Left hindlimb (tissue), 1 donor: ENCODE data around the gene BTBD9.
A peak's percentile ranks its signal among the peaks of the same experiment; 100 is the strongest.

ENCODE experiments used
- DNase-seq: peaks from one replicate; pipeline ENCODE4 v3.0.0-alpha.2; 2018

The BTBD9 gene

GRCh38 chr6:38503960-38504682 lies 135.6 kb downstream of the BTBD9 start:
- no peak for DNase-seq

- peak; percentile 40 for DNase-seq
Measured at GRCh38 chr6:38503032-38503773, 136.5 kb downstream of the BTBD9 start.

GRCh38 chr6:38502423-38502822 lies 137.3 kb downstream of the BTBD9 start:
- no peak for DNase-seq

GRCh38 chr6:38501931-38502330 lies 137.8 kb downstream of the BTBD9 start:
- no peak for DNase-seq

- no peak for DNase-seq
Measured at GRCh38 chr6:38499529-38500096, 140.1 kb downstream of the BTBD9 start.

GRCh38 chr6:38498805-38499445 lies 140.8 kb downstream of the BTBD9 start:
- DNase-seq, result no peak

- no peak for DNase-seq
Measured at GRCh38 chr6:38498085-38498484, 141.6 kb downstream of the BTBD9 start.

- no peak for DNase-seq
Measured at GRCh38 chr6:38497546-38497945, 142.2 kb downstream of the BTBD9 start.

- DNase-seq, result no peak
Measured at GRCh38 chr6:38495922-38496635, 143.7 kb downstream of the BTBD9 start.

GRCh38 chr6:38495518-38495917 lies 144.2 kb downstream of the BTBD9 start:
- no peak for DNase-seq

GRCh38 chr6:38493931-38494547 lies 145.7 kb downstream of the BTBD9 start:
- DNase-seq, result peak; percentile 66

GRCh38 chr6:38492031-38492430 lies 147.7 kb downstream of the BTBD9 start:
- DNase-seq, result no peak

- no peak for DNase-seq
Measured at GRCh38 chr6:38489951-38490350, 149.8 kb downstream of the BTBD9 start.

- DNase-seq, result no peak
Measured at GRCh38 chr6:38487423-38487822, 152.3 kb downstream of the BTBD9 start.

- no peak for DNase-seq
Measured at GRCh38 chr6:38485488-38485887, 154.2 kb downstream of the BTBD9 start.

GRCh38 chr6:38484656-38485055 lies 155.1 kb downstream of the BTBD9 start:
- DNase-seq, result no peak

- no peak for DNase-seq
Measured at GRCh38 chr6:38483526-38483925, 156.2 kb downstream of the BTBD9 start.

- no peak for DNase-seq
Measured at GRCh38 chr6:38482466-38482865, 157.3 kb downstream of the BTBD9 start.

- DNase-seq, result no peak
Measured at GRCh38 chr6:38481851-38482250, 157.9 kb downstream of the BTBD9 start.

- DNase-seq, result no peak
Measured at GRCh38 chr6:38481211-38481836, 158.4 kb downstream of the BTBD9 start.

GRCh38 chr6:38480036-38480435 lies 159.7 kb downstream of the BTBD9 start:
- DNase-seq, result no peak

- DNase-seq, result no peak
Measured at GRCh38 chr6:38479331-38479730, 160.4 kb downstream of the BTBD9 start.
